A673 (cell line): ENCODE measurements around the gene APBB2.

Experiments
- CTCF ChIP-seq: fragments of 300-800, 200-600 bp; sonication (generic); conservative IDR thresholded peaks from 2 replicates; pipeline ENCODE4 v1.5.1; 2017; ENCODE audit warnings: low read depth, mild to moderate bottlenecking, antibody characterized with exemption, low read length, moderate library complexity, mixed read lengths
- EZH2 ChIP-seq: fragments of 200-600 bp; sonication (generic); IDR thresholded peaks from 2 replicates; pipeline ENCODE4 v1.6.1; 2017; ENCODE audit warnings: borderline replicate concordance, low read depth, mild to moderate bottlenecking, mixed read lengths, antibody characterized with exemption, low read length; ENCODE audit not compliant: poor library complexity, severe bottlenecking

GRCh38 chr4:41232856-41233255 is 18.5 kb upstream of the APBB2 start:
- TF ChIP-seq CTCF = no peak
- TF ChIP-seq EZH2 = no peak
